GM18499 (cell line): ENCODE measurements around the gene FOXQ1.

Experiments used
- ATAC-seq: cut with Tn5 transposase; IDR thresholded peaks from one replicate; pipeline ENCODE4 v1.9.1; 2021; ENCODE audit warnings: moderate number of reproducible peaks; ENCODE audit not compliant: insufficient read depth, unreplicated experiment

The FOXQ1 gene

GRCh38 chr6:1290086-1290485 is 21.8 kb upstream of the FOXQ1 start:
- ATAC-seq: no peak

- no peak for ATAC-seq
Observed at GRCh38 chr6:1290805-1291204, 21.1 kb upstream of the FOXQ1 start.

- ATAC-seq: no peak
Observed at GRCh38 chr6:1291381-1291780, 20.5 kb upstream of the FOXQ1 start.

DNA sequence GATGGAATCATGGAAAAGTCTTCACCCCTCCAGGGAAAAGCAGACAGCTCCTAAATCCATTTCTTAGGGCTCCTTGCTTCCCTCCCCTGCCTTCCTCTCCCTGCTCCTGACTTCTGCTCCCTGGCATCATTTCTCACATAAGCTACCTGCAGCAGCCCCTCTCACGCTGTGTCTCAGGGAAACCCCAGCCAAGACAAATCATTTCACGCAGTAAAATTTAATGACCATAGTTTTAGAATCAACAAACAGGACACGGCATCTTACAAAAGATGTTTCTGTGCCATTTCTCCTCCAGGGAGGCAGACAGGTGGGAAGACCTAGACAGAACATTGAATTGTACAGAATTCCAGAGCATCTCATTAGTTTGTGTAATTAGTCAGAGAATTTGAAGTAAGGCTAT is 16.5 kb upstream of the FOXQ1 start:
- ATAC-seq: no peak

- no peak for ATAC-seq
Observed at GRCh38 chr6:1296079-1296478, 15.8 kb upstream of the FOXQ1 start.

GRCh38 chr6:1296542-1296941 is 15.4 kb upstream of the FOXQ1 start:
- no peak for ATAC-seq

DNA sequence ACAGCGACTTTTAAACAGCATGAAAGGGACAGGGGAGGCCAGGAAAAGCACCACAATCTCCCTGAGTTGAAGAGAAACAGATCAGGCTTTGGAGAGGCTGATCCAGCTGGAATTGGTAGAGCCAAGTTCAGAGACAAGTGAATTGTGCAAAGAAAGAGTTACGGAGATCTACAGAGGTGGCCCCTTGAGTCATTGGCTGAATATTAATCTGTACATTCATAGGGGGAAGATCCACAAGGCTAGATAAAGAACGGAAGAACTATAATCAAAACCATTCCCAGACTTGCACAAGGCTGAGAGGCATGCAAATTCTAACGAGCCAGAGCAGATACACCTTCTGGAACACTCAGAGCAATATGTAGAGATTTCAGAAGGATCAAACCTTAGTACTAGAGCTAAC is 14.2 kb upstream of the FOXQ1 start:
- ATAC-seq: no peak

- no peak for ATAC-seq
Observed at GRCh38 chr6:1298768-1299167, 13.1 kb upstream of the FOXQ1 start.

DNA sequence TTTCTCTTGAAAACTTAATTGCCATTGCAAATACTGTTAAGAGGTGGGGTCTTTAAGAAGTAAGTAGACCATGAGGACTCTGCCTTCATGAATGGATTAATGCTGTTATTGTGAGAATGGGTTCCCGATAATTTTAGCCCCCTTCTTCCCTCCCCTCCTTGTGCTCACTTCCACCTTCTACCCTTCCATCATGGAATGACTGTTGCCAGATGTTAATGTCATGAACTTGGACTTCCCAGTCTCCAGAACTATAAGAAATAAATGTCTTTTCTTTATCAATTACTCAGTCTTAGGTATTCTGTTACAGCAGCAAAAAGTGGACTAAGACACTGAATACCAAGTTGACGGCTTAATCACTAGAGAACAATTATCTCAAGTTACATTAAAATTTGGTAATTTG is 5.8 kb upstream of the FOXQ1 start:
- ATAC-seq: no peak

DNA sequence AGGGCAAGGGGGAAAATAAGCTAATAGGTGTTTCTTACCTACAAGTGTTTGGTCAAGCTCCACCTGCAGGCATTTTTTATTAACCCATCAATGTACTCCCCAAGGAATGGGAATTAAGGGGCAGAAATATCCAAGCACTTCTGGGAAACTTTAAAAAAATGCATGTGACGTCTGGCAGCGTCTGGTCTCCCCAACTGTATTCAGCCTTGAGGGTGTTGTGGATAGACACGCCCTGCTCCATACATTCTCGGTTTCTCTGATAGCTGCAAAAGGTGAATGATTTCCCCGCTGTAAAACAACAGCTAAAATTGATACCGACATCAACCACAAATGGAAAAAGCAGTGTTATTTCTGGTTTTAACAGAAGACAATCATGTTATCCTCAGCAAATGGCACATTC is 2.5 kb upstream of the FOXQ1 start:
- no peak for ATAC-seq

GRCh38 chr6:1310628-1311399 is 1.1 kb upstream of the FOXQ1 start:
- ATAC-seq: no peak

DNA sequence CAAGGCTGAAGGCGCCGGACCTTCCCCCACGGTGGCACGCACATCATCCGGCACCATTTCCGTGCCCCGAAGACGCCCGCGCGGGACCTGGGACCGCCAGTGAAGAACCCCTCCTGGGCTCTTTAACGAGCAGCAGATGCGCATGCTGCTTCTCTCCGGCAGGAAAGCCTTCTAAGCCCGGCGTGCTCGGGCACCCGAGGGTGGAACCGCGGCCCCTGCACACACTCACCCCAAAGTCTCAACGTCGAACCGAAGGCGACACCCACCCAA is 240 bp downstream of the FOXQ1 start:
- no peak for ATAC-seq

GRCh38 chr6:1312473-1313367 is 822 bp downstream of the FOXQ1 start:
- no peak for ATAC-seq

GRCh38 chr6:1313384-1313766 is 1.5 kb downstream of the FOXQ1 start:
- no peak for ATAC-seq

GRCh38 chr6:1313767-1314503 is 2.0 kb downstream of the FOXQ1 start:
- no peak for ATAC-seq

DNA sequence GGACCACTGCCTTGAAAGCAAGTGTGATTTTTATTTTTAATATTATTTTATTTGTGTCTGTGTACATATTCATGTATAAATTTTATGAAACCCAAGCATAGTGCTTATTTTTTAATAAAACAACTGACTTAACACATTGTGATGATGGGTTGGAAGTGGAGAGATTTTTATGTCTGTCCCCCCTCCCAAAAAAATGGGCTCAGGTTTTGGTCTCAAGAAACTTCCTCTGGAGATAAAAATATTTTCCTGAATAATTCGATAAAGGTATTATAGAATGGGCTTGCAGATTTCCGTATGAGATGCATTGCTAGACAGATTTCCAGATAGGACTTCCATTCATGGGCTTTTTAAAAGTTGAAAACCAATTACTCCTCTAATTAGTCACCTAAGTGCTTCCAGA is 2.7 kb downstream of the FOXQ1 start:
- ATAC-seq: no peak

DNA sequence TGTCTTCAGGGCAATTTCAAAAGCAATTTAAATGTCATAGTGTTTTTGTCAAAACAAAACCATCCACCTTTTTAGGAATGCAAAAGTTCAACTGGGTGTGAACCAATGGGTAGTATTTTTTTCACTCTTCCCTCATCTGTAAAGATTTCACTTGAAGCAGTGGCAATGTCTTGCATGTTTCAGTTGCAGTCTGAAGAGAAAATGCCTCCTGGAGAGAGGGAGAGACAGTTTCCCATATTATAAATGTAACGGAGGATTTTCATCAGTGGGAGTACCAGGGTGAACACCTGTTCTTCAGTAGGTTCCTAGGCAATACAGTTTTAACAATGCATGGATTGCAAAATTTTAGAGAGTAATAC is 3.3 kb downstream of the FOXQ1 start:
- no peak for ATAC-seq

GRCh38 chr6:1315560-1316386 is 3.9 kb downstream of the FOXQ1 start:
- ATAC-seq: no peak

GRCh38 chr6:1316489-1316971 is 4.6 kb downstream of the FOXQ1 start:
- no peak for ATAC-seq

- no peak for ATAC-seq
Observed at GRCh38 chr6:1317302-1317815, 5.5 kb downstream of the FOXQ1 start.
